ENCODE measurements around the gene CHST10.
"Not testable (repeated sequence)": the region's sequence is repeated elsewhere in the genome, so short reads cannot be mapped to it uniquely, and the experiment has no call there.

The CHST10 gene

GRCh38 chr2:100416935-100417710, at the start of gene CHST10:
TSS of gene CHST10 (minus strand) at chr2:100417668. CDS start at chr2:100406675, 10,993 bp downstream.
- peak; percentile 23 for DNase-seq (ENCODE audit: low spot score)

- no peak for DNase-seq (ENCODE audit: low spot score)
Observed at GRCh38 chr2:100460904-100461530, 43.5 kb upstream of the CHST10 start.

- DNase-seq (ENCODE audit: low spot score): not testable (repeated sequence)
Observed at GRCh38 chr2:100456357-100456756, 38.9 kb upstream of the CHST10 start.

- DNase-seq (ENCODE audit: low spot score): no peak
Observed at GRCh38 chr2:100453853-100454252, 36.4 kb upstream of the CHST10 start.

GRCh38 chr2:100451734-100452133, 34.3 kb upstream of the CHST10 start:
- DNase-seq (ENCODE audit: low spot score): no peak

- no peak for DNase-seq (ENCODE audit: low spot score)
Observed at GRCh38 chr2:100451092-100451491, 33.6 kb upstream of the CHST10 start.

GRCh38 chr2:100446696-100447095, 29.2 kb upstream of the CHST10 start:
- no peak for DNase-seq (ENCODE audit: low spot score)

- no peak for DNase-seq (ENCODE audit: low spot score)
Observed at GRCh38 chr2:100437751-100438150, 20.3 kb upstream of the CHST10 start.

- DNase-seq (ENCODE audit: low spot score): no peak
Observed at GRCh38 chr2:100429726-100430125, 12.3 kb upstream of the CHST10 start.

GRCh38 chr2:100427627-100428258, 10.3 kb upstream of the CHST10 start:
- peak; percentile 54 for DNase-seq (ENCODE audit: low spot score)

GRCh38 chr2:100427111-100427510, 9.6 kb upstream of the CHST10 start:
- DNase-seq (ENCODE audit: low spot score): no peak

- DNase-seq (ENCODE audit: low spot score): no peak
Observed at GRCh38 chr2:100426384-100426720, 8.9 kb upstream of the CHST10 start.

GRCh38 chr2:100425573-100426383, 8.3 kb upstream of the CHST10 start:
- DNase-seq (ENCODE audit: low spot score): no peak

- DNase-seq (ENCODE audit: low spot score): no peak
Observed at GRCh38 chr2:100425107-100425506, 7.6 kb upstream of the CHST10 start.

- no peak for DNase-seq (ENCODE audit: low spot score)
Observed at GRCh38 chr2:100424277-100424875, 6.9 kb upstream of the CHST10 start.

- no peak for DNase-seq (ENCODE audit: low spot score)
Observed at GRCh38 chr2:100423631-100424030, 6.2 kb upstream of the CHST10 start.

- DNase-seq (ENCODE audit: low spot score): no peak
Observed at GRCh38 chr2:100422320-100423055, 5.0 kb upstream of the CHST10 start.

- no peak for DNase-seq (ENCODE audit: low spot score)
Observed at GRCh38 chr2:100419915-100420314, 2.4 kb upstream of the CHST10 start.

- DNase-seq (ENCODE audit: low spot score): no peak
Observed at GRCh38 chr2:100418406-100418962, 1.0 kb upstream of the CHST10 start.

GRCh38 chr2:100417711-100418124, 250 bp upstream of the CHST10 start:
- no peak for DNase-seq (ENCODE audit: low spot score)

- no peak for DNase-seq (ENCODE audit: low spot score)
Observed at GRCh38 chr2:100416397-100416934, 1.0 kb downstream of the CHST10 start.
